Measurements from ENCODE around the gene TCF4.

- no peak for TF ChIP-seq POLR2A (IDR thresholded peaks at IDR 0.05)
- no peak for TF ChIP-seq CTCF (IDR thresholded peaks at IDR 0.05)
Observed at GRCh38 chr18:55425698-55426097, 162.3 kb downstream of the TCF4 start.

All from suprapubic skin (tissue), 3 donors.